Astrocyte of the cerebellum (primary cell): ENCODE results near the gene CHRDL2.
"Not testable (repeated sequence)": the region's sequence is repeated elsewhere in the genome, so short reads cannot be mapped to it uniquely, and the experiment has no call there.

Experiments used
- DNase-seq: peaks from one replicate; pipeline ENCODE4 v3.0.0-alpha.2; 2011; ENCODE audit warnings: low read depth
- H3K4me3 ChIP-seq: 2 replicates; pipeline ENCODE4 v1.5.1; 2011; ENCODE audit warnings: mild to moderate bottlenecking, low read depth, low read length, moderate library complexity
- in situ Hi-C: cut with HindIII; loops from 2 replicates; pipeline ENCODE4 v1.10.0; 2017; ENCODE audit warnings: low sequenced_read_pairs
- TF ChIP-seq, protein P1 (sequence below): IDR thresholded peaks from 2 replicates; pipeline ENCODE4 v1.5.1; 2012; ENCODE audit warnings: low read length, low read depth, moderate library complexity, mild to moderate bottlenecking; ENCODE audit errors: missing control alignments

Gene CHRDL2

GRCh38 chr11:74663315-74663714 lies 67.9 kb downstream of the CHRDL2 start:
- TF ChIP-seq, protein P1, sequence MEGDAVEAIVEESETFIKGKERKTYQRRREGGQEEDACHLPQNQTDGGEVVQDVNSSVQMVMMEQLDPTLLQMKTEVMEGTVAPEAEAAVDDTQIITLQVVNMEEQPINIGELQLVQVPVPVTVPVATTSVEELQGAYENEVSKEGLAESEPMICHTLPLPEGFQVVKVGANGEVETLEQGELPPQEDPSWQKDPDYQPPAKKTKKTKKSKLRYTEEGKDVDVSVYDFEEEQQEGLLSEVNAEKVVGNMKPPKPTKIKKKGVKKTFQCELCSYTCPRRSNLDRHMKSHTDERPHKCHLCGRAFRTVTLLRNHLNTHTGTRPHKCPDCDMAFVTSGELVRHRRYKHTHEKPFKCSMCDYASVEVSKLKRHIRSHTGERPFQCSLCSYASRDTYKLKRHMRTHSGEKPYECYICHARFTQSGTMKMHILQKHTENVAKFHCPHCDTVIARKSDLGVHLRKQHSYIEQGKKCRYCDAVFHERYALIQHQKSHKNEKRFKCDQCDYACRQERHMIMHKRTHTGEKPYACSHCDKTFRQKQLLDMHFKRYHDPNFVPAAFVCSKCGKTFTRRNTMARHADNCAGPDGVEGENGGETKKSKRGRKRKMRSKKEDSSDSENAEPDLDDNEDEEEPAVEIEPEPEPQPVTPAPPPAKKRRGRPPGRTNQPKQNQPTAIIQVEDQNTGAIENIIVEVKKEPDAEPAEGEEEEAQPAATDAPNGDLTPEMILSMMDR = no peak
- no peak overlapping the region for H3K4me3 ChIP-seq
- no peak for DNase-seq
- in situ Hi-C loops = no loop called here

GRCh38 chr11:74662487-74663103 lies 68.6 kb downstream of the CHRDL2 start:
- no peak overlapping the region for H3K4me3 ChIP-seq
- TF ChIP-seq, protein P1 = no peak
- no peak for DNase-seq
- in situ Hi-C loops = no loop called here

DNA sequence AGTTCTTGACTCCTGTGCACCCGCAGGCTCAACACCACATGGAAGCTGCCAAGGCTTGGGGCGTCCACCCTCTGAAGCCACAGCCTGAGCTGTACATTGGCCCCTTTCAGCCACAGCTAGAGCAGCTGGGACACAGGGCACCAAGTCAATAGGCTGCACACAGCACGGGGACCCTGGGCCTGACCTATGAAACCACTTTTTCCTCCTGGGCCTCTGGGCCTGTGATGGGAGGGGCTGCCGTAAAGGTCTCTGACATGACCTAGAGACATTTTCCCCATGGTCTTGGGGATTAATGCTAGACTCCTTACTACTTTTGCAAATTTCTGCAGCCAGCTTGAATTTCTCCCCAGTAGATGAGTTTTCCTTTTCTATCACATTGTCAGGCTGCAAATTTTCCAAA lies 72.1 kb downstream of the CHRDL2 start:
- in situ Hi-C loops, DNase-seq, H3K4me3 ChIP-seq: not testable (repeated sequence)

DNA sequence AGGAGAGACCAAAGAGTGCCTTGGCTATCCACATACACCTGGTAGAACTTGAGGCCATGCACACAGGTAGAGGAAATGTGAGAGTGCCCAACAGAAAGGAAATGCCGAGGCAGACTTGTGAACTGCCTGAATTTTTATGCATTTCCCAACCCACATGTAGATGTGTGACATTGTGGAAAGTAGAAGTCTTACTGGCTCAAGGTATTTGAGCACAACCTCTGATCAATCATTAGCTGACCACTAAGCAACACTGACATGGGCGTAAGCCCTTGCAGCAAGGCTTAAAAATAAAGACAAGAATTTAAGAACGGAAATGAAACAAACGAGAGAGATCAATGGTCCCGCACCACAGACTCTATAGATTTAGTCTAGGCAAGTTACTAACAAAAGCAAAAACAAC lies 76.2 kb downstream of the CHRDL2 start:
- TF ChIP-seq, protein P1 = no peak
- no peak overlapping the region for H3K4me3 ChIP-seq
- in situ Hi-C loops = no loop called here
- no peak for DNase-seq

- in situ Hi-C loops = no loop called here
- no peak for DNase-seq
- TF ChIP-seq, protein P1 = no peak
- H3K4me3 ChIP-seq = no peak overlapping the region
Observed at GRCh38 chr11:74650498-74650897, 80.7 kb downstream of the CHRDL2 start.

DNA sequence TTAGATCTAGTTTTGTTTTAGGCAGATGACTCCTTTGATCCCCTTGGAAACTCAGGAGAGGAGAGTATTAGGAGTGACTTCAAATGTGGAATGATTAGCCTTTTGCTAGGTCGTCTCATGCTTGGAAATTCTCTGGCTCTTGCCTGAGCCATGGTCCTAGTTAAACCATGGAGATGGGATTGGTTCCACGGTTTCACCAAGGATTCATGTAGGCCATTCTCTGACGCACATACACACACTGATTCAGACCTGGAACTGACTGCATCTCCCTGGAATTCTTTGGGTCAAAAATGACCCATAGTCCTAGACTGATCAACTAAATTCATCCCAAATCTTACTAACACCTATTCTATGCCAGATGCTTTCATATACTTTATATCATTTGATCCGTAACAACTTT lies 82.3 kb downstream of the CHRDL2 start:
- DNase-seq = no peak
- in situ Hi-C loops = no loop called here

DNA sequence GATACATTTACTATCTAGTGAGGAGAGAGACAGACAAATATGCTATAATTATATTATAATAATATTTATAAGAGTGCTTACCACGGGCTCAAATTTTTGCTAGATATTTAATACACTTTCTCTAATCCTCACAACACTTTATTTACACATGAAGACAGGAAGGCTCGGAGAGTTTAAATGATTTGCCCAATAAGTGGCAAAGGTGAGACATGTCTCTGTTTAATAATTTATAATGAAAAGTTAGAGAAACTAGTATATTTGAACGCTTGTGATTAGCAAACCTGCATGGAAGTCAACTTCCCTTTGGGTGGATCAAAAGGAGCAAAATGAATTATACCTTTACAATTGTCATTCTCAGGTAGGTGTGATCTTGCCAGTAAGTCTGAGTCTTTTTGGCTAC lies 83.4 kb downstream of the CHRDL2 start:
- no peak for DNase-seq
- TF ChIP-seq, protein P1 = no peak
- no peak overlapping the region for H3K4me3 ChIP-seq
- in situ Hi-C loops = no loop called here

More for the DNA sequence above, 82.3 kb downstream of the CHRDL2 start:
- H3K4me3 ChIP-seq = no peak overlapping the region
- TF ChIP-seq, protein P1 = no peak
